HG03135 (cell line): ENCODE measurements around the gene PLEK2.
"Not testable (repeated sequence)": the region's sequence is repeated elsewhere in the genome, so short reads cannot be mapped to it uniquely, and the experiment has no call there.

Experiments used
- ATAC-seq: cut with Tn5 transposase; IDR thresholded peaks from one replicate; pipeline ENCODE4 v1.9.1; 2021; ENCODE audit warnings: mild to moderate bottlenecking, moderate library complexity; ENCODE audit not compliant: unreplicated experiment

Gene PLEK2

DNA sequence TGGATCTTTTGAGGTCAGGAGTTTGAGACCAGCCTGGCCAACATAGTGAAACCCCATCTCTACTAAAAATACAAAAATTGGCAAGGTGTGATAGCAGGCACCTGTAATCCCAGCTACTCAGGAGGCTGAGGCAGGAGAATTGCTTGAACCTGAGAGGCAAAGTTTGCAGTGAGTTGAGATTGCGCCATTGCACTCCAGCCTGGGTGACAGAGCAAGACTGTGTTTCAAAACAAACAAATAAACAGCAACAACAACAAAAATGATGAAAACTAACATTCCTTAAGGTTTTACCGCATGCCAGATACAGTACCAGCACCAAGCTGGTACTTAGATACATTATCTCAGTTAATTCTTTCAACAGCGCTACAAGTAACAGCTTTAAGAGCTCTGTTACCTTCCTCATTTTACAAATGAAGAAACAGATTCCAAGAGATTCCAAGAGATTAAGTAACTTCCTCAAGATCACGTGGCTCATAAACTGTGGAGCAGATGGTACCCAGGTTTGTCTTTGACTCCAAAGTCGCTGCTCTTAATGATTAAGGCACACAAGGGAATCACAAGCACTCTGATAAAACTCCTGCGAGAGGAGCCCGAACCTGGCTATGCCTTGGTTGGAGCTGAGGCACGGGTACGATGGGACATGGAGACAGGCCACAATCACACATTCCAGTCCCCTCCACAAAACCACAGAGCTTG is 17.7 kb upstream of the PLEK2 start:
- no peak for ATAC-seq

DNA sequence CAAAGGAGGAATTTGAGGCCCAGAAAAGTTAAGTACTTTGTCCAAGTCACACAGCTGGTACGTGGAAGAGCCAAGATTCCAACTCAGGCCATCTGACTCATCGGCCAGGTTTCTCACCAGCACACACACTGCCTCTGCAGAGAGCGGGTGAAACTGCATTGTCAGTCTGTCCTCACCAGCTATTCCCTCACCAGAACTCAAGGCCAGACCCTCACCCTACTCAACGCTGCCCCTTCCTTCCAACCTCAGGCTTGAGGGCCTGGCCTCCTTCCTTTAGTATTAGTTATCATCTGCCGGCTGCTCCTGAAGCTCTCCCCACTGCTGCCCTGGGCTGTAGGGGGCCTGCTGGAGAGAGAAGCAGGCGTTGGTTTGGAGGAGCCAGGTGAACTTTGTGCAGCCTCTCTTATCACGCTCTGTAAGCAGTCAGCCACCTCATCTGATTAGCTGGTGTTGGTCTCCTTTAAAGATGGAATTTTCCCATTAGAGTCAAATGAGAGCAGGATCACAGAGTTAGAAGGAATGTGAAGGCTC is 16.6 kb upstream of the PLEK2 start:
- ATAC-seq: no peak

DNA sequence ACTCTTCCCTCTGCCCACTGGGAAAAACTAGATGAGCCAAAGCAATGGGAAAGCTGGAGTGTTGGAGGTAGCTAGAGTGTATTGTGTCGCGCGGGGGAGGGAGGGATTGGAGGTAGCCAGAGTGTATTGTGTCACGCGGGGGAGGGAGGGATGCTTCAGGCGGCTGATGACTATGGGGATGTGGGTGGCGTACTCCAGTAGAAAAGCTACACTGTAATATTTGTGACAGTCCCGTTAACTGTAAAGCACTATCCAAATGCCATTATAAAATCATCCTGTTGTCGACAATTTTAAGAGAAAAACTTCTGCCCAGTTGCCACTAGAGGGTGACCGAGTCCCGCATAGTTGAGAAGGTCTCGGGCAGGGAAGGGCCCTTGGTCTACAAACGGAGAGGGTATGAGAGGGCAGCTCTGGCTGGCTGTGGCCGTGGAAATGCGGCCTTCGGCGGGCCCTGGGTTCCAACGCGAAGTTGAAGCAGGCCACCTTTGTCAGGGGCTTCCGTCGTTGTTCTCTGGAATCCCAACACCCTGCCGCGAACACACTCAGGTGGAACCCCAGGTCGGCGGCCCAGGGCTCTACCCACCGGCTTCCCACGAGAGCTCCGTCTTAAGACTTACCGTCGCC is 15.1 kb upstream of the PLEK2 start:
- ATAC-seq: peak; percentile 60

DNA sequence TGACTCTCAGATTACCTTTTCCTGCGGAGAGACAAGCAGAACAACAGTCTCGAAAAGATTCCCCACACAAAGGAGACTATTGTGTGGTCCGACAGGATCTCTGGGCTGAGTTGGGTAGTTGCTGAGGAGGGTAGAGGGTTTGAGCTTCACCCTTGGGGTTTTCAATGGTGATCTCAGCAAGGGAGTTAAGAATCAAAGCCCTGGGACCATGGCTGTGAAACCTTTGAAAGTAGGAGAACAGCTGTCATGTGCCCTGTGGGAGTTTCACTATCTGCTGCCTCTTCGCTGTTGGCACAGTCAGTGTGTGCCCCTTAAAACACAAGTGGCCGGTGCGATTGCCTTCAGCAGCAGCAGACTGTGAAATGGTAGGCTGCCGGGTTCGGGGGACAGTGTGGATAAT is 14.2 kb upstream of the PLEK2 start:
- no peak for ATAC-seq

DNA sequence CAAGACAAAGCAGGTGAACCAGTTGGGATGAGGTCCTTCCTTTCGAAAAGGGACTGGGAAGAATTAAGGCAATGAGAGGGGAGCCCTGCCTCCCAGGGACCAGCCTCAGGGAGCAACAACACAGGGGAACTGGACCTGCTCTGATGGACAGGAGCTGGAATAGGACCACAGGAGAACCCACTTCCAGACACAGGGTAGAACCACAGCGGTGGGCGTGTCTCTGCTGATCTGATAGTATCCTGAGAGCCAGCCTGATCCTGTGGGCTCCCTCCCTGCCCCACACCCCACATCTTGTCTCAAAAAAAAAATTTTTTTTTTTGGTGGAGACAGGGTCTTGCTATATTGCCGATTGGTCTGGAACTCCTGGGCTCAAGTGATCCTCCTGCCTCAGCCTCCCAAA is 13.6 kb upstream of the PLEK2 start:
- ATAC-seq: no peak

DNA sequence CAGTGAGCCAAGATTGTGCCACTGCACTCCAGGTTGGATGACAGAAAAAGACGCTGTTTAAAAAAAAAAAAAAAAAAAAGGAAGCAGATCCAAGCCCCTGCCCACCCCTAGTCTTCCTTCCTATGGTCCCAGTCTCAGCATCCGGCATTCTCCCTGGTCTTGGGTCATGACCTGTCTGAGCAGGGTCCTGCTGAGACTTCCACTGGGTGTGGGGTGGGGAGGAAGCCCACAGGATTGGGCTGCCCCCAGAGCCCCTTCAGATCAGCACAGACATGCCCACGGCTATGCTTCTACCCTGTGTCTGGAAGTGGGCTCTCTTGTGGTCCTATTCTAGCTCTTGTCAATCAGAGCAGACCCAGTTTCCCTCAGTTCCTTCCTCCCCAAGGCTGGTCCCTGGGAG is 12.6 kb upstream of the PLEK2 start:
- no peak for ATAC-seq

DNA sequence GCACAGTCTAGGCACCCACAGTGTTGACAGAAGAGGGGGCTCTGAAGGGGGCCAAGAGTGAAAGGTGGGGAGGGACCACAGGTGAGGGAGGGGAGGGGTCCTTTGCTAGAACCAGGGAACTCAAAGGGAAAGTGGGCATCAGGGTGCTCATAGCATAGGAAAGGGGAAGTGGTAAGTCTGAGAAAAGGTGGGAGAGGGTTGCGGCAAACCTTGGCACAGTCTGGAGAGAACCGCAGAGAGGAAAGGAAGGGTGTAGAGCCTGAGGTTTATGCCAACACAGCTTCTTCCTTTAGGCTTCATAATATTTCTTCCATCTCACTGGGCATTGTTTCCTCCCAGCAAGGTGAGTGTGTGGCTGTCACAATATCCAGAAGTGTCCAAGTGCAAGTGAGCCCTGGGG is 11.5 kb upstream of the PLEK2 start:
- ATAC-seq: no peak

DNA sequence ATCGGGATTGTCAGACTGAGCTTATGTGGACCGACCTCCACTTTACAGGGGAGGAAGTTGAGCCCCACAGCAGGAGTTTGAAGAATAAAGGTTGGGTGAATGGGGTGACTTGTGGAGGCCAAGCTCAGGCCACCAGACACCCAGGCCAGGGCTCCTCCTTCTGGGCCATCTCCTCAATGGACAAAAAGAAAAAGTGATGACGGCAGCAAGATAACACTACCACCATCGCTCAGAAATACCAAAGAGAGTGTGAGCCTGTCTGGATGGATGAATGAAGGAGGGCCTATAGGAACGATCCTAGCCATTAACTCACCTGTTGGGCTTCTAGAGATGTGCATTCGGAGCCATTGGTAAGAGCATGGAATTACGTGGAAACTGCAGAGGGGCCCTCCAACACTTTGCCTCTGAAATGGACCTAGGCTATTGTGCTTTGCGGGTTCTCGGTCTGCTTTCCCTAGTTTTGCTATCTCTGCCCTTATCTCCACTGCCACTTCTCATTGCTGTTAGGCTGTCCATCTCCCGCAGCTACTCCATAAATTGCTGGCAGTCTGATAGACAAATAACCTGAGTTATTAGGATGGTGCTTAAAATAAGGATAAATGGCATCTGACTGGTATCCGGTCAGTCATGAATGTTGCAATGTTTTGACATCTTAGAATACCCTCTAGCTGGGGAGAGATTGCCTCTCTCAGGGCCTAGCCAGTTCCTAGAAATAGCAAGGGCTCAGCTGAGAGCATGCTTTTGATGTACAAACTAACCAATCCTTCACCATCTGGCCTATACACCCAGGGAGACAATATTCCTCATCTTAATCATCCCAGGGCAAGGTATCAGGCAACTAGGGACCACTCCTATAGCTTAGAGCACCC is 9.6 kb upstream of the PLEK2 start:
- no peak for ATAC-seq

DNA sequence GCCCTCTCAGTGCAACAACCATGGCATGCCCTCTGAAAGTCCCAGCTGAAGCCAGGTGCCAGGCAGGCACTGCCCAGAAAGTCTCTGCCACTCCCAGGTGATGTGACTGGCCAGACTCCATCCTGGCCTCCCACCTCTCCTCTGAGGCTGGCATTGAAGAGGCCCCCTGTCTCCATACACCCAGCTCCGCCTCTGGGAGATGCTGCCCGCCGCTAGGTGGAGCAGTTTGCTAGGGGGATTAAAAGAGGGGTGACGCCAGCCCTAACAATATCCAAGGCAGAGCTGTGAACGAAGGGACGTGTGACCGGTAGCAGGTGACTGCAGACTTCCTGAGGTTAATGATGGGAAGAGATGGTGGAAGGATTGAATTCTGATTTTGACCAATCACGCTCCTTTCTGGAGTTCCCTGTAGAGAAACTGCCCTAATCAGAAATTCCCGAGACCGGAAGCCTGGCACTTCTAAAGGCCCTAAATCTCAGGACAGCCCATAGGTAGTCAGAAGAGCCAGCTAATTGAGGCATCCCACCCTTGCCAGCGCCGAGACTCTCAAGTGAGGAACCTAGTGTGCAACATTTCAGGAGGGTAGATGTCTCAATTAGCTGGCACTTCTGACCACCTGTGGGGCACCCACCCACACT is 8.3 kb upstream of the PLEK2 start:
- no peak for ATAC-seq

DNA sequence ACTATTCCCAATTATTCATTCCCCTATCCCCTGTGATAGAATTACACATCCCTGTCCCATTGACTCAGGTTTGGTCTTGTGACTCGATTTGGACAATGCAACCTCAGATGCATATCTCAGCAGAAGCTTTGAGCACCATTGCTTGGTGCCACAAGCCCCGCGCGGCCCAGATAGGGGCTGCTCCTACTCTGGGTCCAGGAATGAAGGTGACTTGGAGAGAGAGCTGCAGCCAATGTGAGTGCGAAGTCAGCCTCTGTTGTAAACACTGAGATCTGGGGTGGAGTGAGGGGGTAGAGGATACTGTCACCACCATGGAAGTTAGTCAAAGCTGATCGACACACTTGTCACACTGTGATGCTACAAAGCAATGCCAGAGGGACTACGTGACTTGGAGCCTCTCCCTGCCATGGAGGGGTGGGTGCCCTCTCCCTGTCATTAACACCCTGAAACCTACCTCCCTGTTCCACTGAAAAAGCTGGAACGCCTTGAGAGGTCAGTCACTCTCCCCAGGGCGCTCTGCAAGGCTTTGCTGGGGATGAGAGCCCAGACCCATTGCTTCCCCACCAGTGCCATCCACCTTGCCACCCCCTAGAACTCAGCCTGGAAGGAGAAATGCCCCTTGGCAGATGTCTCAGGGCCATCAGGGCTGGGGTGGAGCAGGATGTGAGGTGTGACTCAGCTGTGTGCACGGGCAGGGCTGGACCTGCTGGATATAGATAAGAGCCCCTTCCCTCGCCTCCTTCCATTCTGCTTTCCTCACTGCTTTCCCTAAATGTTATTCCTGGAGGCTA is 6.6 kb upstream of the PLEK2 start:
- ATAC-seq: no peak

DNA sequence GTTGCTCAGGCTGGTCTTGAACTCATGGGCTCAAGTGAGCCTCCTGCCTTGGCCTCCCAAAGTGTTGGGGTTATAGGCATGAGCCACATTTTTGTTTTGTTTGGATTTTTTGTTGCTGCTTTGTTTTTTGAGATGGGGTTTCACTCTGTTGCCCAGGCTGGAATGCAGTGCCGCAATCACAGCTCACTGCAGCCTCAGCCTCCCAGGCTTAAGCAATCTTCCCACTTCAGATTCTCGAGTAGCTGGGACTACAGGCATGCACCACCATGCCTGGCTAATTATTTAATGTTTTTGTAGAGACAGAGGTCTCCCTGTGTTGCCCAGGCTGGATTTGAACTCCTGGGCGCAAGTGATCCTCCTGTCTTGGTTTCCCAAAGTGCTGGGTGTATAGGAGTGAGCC is 5.7 kb upstream of the PLEK2 start:
- ATAC-seq: no peak

DNA sequence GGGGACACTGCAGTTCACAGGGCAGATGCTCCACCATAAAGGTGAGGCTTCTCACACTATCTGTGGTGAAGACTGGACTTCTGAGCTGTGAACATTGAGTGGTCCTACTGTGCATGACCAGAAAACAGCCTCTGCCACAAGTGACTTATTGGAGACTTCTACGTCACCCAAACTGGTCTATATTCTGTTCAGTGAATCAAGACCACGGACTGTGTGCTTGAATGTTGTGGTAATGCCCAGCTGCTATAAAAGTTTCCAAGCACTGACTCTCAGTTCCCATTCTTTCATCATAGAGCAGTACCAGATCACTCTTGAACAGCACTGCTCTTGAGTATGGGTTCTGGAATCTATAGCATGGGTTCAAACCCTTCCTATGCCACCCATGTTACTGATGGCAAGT is 4.8 kb upstream of the PLEK2 start:
- no peak for ATAC-seq

DNA sequence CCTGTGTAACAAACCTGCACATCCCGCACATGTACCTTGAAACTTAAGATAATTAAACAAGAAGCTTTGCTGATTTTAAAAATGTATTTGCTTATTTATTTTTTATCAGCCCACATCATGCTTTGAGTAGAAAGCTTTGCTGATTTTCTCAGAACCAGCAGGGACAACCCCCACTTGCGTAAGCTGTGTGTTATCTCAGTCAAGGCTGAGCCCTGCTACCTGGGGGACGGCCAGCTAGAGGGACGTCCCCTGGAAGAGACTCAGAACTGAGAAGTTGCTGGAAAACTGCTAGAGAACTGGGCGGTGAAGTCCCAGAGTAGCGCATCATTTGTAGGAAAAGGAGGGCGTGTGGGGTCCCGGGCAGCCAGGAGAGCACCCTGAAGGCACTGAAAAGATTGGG is 4.1 kb upstream of the PLEK2 start:
- no peak for ATAC-seq

DNA sequence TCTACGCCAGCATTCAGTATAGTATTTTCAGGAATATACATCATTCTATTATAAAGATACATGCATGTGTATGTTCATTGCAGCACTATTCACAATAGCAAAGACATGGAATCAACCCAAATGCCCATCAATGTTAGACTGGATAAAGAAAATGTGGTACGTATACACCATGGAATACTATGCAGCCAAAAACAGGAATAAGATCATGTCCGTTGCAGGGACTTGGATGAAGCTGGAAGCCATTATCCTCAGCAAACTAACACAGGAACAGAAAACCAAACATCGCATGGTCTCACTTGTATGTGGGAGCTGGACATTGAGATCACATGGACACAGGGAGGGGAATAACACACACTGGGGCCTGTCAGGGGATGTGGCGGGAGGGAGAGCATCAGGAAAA is 3.6 kb upstream of the PLEK2 start:
- ATAC-seq: not testable (repeated sequence)

DNA sequence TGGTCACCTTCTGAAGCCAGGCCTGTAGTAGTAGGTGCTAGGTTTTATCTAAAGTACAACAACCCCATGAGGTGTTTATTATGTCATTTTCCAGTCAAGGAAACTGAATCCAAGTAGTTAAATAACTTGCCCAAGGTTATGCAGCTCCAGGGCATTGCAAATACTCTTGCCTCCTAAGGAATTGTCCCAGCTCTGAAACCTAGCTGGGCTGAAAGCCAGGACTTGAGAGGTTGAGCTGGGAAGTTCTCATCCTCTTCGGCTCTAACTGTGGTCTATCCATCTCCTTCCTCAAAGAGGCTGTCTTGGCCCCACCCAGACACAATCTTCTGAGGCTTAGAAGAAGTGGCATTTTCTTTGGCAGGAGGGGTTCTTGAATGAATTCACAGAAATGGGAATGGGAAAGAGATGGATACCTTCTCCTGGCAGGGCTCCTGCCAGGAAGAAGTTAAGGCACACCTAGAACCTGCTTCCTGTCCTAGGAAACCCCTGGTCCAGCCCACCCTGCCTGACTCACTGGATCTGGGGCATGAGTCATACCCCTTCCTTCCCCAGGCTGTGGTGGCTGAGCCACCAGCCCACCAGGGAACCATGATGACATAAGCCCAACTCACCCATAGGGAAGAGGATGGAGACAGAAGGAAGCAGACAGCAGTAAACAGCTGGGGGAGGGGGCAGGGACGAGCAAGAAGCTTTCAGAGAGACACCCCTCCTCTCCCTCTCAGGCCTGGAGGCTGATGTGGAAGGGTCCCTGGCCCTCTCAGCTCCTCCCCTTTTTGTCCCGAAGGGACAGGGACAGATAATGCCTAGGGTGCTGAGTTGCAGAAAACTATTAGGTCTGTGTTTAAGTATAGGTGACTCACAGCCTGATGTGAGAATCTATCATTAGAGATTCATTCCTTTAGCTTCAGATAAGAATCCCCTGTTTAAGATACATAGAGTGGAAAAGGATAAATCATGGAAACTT is 2.1 kb upstream of the PLEK2 start:
- ATAC-seq: no peak

DNA sequence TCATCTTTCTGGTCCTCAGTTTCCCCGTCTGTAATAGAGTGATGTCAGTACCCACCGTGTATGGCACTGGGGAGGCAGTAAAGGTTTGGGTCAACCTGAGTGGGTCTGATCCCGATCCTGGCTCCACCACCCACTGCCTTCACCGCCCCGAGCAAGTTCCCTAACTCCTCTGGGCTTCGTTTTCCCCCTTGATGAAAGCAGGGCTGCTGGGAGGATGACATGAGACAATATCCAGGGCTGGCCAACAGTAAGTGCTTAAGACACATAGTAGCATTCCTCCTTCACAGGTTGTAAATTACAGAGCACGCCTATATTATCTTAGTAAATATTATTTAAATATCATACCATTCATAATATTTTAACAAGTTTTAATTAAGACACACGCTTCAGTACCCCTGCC is 595 bp downstream of the PLEK2 start:
- ATAC-seq: no peak

DNA sequence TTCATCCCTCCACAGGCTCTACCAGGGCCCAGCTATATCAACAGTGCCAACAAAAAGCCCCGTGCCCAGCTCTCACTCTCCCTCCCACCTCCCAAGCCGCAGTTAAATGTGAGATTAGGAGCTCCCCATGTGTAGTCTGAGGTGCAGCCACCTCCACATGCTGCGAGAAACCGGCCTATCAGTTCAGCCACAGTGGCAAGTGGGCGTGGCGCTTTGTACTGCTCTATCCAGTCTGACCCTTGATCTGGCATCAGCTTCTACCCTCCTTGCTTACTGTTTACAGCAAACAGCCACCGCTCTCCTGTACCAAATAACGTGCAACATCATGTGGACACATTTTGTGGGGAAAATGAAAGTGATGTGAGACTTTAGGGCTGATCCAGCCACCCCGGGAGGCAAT is 1.7 kb downstream of the PLEK2 start:
- ATAC-seq: no peak

DNA sequence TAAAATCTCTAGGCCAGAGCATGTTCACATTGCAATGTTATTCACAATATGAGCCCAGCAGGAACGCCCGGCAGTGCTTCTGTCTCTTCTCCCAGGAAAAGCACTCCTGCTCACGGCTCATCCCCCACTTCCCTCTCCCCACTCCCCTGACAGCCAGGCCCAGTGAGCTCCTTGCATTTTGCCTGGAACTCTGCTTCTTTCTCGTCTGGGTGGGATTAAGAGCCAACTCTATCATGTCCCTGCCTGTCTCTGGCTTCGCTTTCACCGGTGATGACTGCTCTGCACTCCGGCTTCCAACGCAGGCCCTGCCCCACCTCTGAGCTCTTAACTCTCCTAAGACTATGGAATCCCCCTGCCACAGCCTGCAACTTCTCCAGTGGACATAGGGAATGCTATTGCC is 2.5 kb downstream of the PLEK2 start:
- ATAC-seq: no peak

DNA sequence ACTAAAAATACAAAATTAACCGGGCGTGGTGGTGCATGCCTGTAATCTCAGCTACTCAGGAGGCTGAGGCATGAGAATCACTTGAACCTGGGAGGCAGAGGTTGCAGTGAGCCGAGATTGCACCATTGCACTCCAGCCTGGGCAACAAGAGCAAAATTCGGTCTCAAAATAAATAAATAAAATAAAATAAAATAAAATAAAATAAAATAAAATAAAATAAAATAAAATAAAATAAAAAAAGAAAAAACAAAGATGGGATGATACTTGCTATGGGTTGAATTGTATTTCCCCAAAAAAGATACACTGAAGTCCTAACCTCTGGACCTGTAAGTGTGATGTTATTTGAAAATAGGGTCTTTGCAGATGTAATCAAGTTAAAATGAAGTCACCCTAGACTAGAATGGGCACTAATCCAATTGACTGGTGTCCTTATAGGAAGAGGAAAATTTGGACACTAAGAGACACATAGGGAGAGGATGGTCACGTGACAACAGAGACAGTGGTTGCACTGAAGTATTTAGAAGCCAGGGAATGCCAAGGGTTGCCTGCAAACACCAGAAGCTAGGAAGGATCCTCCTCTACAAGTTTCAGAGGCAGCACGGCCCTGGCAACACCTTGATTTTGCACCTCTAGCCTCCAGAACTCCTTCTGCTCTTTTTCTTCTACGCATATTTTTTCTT is 3.7 kb downstream of the PLEK2 start:
- ATAC-seq: not testable (repeated sequence)
